ENCODE measurements around the gene MAOB. TPM values are rescaled to one million over a fixed set of nuclear protein-coding genes. Genes with fewer than 3 reads are reported as not detected.
"Not testable (repeated sequence)": the region's sequence is repeated elsewhere in the genome, so short reads cannot be mapped to it uniquely, and the experiment has no call there.

Gene MAOB
- total RNA-seq = 113 TPM
- long read RNA-seq, transcript MAOB-201 (15 exons, 2,566 nt) = major isoform, 199 of 310 reads
- long read RNA-seq, partial matches to known transcripts = 55 of 310 reads
- long read RNA-seq, other reads (novel, unspliced or antisense) = 56 of 310 reads

DNA sequence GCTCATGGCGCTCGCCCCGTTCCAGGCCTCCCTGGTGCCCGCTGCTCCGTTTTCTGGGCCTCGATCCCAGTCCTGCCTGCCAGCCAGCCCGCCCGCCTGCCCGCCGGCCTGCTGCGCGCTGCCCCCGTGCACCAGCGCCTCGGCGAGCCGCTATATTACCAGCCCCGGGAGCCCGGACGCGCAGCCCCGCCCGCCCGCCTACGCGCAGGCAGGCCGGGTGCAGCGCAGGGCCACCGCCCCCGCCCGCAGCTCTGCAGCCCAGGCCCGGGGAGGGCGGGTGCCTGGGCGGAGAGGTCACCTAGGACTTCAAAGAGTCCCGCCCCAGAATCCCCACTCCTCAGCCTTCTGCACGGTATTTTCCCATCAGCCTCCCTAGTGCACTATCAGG is at the start of gene MAOB:
MAOB (minus strand) TSS at position 157 of the 388 bp plus-strand sequence; CDS start at position 6, 151 bp downstream.
- no peak for DNase-seq (ENCODE audit: low spot score)

DNA sequence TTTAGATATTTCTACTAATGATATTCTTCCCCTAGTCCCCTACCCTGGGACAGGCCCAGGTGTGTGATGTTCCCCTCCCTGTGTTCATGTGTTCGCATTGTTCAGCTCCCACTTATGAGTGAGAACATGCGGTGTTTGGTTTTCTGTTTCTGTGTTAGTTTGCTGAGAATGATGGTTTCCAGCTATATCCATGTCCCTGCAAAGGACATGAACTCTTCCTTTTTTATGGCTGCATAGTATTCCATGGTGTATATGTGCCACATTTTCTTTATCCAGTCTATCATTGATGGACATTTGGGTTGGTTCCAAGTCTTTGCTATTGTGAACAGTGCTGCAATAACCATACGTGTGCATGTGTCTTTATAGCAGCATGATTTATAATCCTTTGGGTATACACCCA is 39.8 kb upstream of the MAOB start:
- DNase-seq (ENCODE audit: low spot score) = not testable (repeated sequence)

DNA sequence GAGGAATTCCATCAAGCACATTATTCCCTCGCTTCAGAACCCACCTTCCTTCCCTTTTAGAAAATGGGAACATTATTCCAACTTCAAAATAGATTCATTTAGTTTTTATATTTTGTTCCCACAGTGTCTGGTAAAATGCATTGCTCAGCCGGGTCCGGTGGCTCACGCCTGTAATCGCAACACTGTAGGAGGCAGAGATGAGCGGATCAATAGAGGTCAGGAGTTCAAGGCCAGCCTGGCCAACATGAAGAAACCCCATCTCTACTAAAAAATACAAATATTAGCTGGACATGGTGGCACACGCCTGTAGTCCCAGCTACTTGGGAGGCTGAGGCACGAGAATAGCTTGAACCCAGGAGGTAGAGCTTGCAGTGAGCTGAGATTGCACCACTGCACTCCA is 28.5 kb upstream of the MAOB start:
- not testable (repeated sequence) for DNase-seq (ENCODE audit: low spot score)

DNA sequence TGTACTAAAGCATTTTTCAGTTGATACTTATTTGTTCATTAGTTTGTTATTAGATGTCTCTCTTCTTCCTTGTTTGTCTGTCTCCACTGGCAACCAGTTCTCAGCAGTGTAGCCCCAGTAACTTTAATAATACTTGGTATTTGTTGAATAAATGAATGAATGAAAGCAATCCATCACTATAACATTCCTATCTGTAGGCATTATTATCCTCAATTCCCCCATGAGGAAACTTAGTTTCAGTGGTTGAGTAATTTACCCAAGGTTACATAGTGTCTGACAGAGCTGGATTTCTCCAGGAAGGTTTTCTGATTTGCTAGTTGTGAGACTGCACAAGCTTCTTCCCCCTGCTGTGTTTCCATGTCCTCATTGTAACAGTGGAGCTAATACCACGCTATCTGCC is 27.8 kb upstream of the MAOB start:
- no peak for DNase-seq (ENCODE audit: low spot score)

DNA sequence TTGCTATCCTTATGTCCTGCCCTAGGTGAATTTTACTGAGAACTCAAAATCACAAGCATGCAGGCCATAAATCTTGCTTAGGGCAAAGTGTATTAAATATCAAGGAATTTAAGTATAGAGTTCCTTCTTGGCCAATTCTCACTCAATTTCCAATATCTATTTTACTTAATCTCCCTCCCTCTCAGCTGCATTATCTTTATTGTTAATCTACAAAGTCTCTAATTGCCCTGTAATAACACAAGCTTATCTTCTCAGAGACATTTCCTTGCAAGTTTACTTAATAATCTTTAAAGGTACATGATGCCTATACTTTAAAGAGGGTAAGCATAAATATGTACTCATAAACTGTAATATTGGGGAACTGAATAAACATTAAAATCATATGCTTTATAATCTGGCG is 26.9 kb upstream of the MAOB start:
- DNase-seq (ENCODE audit: low spot score) = no peak

DNA sequence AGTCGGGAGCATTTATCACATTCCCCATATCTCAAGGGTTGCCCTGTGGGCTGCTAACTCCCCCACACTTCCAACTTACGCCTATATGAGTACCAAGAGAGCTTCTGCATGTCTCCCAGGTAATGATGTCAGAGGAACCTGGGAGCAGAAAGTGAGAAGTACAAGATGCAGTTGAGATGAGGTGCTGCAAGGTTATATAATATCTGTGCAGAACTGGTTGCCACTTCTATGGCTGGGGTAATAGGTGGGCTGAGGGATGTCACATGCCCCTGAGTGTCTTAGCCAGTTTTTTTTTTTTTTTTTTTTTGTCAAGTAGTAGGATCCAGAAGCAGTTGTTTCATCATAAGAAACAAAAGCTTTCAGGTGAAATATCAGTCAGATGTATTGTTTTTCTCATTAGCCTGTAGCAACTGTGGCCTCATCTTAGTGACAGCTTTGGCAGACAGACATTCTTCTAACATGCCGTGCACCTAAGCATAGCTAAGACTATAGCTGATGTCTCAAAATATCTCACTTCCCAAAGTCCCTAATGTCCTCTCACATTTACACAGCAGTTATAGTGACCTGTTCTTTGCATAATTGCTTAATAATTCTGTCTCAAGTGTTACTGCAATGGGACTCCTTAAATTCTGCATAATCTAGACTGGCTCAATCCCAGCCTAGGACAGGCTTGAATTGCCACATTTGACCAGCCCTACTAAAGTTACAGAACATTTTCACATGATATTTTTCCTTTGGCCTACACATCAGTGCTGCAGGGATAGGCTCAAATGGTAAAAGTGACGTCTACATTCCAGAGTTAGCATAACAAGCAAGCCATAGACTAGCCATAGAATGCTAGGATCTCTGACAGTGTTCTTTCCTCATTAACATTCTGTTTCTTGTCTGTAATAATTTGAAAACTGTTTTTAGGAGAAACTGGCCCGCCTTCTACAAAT is 17.9 kb upstream of the MAOB start:
- DNase-seq (ENCODE audit: low spot score) = no peak

DNA sequence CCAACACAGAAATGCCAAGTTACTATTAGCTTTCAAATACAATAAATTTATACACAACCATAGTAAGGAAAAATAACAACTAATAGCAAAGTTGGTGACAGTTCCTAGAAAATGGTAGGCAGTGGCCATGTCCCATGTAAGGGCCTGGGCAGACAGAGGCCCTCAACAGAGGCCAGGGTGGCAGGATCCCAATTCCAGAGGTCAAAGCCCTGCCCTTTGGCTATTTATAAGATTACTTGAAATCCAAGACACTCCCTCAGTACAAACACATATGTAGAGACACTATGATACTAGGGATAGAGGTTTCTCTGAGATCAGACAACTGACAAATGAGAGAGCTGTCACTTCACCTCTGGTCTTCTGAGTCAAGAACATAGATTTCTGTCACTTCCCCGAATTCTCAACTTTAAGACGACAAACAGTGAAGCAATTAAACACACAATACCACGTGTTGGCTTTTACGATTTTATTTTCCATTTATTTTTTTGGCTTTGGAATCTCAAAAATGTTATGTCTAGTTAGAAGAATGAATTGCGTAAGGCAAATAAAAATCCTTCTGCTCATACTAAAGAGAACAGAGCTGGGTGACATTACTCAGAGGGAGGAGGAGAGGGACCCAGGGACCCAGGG is 16.3 kb upstream of the MAOB start:
- DNase-seq (ENCODE audit: low spot score) = no peak

DNA sequence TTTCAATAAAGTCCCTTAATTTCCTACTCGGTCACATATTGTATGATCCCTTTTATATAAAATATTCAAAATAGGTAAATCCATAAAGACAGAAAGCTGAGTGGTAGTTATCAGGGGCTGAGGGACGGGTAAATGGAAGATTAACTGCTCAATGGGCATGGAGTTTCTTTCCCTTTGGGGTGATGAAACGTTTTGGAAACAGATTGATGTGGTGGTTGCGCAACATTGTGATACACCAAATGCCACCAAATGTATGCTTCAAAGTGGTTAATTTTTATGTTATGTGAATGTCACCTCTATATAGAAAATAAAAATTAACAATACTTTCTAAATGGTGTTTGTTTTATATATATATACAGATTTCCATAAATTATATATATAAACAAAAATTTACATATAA is 15.0 kb upstream of the MAOB start:
- DNase-seq (ENCODE audit: low spot score) = no peak

DNA sequence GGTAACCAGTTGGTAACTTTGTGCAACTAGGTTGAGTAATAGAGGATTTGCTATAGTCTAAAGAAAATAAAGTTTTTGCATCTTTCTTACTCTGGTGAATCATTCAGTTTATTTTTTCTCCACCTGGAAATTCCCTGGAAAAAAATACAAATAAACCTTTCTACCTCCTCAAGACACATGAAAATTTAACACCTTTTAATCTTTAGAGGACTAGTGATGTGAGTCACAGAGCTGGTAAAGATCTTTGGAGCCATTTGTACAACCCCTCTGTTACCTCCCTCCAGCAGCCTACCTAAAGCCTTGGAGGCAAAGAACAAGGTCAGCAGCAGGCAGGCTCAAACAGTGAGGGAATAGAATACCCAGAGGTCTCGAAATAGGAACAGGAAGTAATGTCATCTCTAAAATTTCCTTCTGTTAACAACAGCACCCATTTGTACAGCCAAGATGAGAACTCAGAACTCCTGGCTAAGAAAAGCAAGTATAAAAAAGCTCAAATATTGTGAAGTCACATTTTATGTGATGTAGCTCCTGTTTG is 10.2 kb upstream of the MAOB start:
- DNase-seq (ENCODE audit: low spot score) = no peak

DNA sequence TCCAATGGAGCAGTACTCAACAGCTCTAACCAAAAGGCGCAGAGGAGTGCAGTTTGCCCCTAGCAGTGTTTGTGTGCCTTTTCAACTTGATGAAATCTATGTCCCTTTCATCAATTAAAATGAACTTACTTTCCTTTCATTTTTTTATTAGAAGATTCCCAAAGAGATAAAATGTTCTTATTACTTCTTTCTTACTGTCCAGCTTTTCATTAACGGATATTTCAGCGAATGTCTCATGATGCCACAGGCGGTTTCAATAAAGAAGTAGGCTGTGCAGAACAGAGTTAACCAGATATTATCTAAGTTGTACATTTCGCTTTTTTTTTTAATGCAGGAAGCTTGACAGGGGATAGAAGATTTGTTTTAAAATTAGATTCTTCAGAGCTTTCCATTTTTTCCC is 3.4 kb upstream of the MAOB start:
- DNase-seq (ENCODE audit: low spot score) = no peak

DNA sequence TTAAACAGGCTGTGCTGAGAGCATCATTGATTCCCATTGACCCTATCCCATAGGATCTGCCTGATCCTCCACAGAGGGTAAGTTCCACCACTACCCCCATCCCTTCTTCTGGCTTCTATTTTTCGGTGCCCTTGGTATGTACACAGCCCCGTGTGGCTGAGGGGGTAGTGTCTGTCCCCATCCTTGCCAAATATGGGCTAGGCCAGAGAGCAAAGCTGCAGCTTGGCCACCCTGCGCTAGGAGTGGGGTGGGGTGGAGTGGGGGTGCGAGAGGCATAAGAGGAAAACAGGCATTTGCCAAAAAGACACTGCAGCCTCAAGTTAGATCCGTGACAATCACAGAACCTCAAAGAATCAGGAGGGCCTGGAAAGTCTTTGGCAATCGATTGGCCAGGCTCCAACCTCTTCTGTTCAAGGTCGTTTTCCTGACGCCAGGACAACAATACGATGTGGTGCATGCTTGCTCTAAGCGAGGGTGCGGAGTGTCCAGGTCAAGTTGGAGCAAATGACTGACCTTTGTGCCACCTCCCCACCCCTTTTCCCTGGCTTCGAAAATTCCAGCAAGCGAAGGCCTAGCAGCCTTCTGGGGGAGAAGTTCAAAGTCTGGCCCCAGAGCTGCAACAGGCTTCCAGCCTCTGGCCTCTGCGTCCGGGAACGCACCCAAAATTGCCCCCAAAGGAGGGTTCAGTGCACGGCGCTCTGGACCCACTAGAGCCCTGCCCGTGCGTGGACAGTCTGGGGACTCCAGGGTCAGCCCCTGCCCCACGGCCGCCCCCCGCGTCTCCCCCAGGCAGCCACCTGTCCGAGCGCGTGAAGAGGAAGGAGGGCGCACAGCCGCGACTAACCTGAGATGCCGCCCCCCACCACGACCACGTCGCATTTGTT is 598 bp downstream of the MAOB start:
- DNase-seq (ENCODE audit: low spot score) = no peak

DNA sequence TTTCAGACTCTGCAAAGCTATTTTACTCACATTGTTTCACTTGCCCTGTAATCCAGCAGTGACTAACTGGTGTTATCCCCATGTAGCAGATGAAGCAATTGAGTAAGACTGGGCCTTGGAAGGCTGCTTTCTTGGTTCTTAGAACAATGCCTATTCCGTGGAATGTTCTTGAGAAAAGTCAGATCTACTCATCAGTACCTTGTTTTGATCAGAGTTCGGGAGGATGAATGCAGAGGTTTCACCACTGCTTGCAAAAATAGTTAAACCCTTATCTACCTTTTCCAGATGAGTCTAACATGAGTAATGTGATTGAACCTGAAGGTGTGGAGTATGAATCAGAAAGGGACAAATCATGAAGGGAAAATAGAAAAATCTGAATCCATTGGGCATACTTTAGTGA is 1.8 kb downstream of the MAOB start:
- DNase-seq (ENCODE audit: low spot score) = no peak

DNA sequence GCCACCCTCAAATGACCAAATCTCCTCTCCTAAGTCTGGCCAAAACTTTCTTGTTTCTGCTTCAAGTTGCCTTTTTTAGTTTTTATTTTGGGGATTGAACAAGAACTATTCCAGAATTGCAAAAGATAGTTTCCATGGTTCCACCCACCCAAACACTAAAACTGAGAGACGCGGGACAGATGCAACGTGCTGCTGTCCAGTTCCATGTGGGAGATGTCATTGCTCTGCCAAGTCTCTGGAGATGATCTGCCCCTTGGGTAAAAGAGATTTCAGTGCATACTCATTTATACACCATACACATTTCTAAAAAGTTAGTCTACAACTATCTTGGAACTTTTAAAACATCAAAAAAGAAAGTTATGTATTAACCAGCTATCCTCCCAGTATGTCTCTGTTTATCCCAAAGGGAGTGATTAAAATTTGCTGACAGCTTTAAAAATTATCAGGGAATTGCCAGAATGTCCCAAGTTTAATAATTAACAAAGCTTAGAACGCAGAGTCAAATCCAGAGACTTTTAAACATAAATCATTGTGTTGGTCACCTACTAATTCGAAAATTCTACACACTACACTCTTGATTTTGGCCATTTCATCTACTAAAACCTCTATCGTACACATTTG is 3.2 kb downstream of the MAOB start:
- DNase-seq (ENCODE audit: low spot score) = no peak

DNA sequence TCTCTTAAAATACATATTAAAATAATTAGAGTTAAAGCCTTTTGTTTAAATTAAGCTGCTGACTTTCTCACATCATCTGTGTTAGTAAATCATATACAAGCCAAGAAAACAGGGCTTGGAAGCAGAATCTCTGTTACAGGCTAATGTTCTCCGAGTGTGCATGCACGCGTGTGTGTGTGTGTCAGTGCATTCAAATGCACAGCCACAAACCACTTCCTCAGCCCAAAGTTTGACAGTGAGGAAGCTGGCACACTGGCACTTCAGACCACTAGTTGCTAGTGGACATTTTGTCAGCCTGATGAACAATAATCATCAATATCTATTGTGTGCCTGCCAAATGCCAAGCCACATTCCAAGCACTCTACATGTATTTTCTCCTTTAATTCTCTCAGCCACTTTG is 5.6 kb downstream of the MAOB start:
- DNase-seq (ENCODE audit: low spot score) = no peak

DNA sequence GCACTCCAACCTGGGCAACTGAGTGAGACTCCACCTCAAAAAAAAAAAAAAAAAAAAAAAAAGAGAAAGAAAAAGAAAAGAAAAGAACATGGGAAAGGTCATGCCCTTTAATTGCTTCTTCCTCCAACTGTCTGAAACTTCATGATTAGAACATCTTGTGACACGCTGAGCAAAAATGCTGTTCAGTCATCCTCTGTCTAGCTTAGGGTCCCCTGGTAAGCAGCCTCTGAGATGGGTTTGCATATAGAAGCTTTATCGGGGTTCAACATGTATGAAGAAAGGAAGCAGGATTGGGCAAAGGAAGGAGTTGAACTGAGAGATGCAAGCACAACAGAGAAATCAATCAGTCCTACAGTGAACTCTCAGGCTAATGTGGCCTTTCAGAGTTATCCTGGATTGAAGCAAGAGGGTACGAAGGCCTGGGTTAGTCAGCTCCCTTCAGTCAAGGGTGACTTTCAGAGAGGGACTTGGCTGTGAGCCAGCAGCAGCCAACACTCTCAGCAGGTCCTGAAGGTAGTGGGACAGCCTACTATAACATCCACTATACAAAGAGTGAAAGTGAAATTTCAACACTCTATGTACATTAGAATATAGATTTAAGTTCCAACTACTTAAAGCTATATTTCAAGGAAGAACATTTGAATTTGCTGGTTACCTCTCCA is 11.4 kb downstream of the MAOB start:
- no peak for DNase-seq (ENCODE audit: low spot score)

DNA sequence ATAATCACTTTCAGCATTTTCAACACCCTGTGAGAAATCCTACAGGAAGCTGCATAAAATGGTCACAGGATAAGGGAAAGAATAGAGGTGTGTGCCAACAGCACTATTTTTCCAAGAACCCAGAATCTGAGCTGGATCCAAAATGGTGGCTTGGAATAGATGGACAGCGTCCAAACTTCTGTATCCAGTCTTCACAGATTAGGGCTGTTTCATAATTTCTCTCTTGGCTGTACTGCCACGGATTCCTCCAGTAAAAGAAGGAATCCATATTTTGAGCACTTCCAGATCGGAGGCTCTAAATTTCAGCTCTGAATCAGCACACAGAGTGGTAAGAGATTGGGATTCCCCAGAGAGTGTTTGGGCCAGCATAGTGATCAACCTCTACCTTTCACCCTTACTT is 12.2 kb downstream of the MAOB start:
- DNase-seq (ENCODE audit: low spot score) = no peak

DNA sequence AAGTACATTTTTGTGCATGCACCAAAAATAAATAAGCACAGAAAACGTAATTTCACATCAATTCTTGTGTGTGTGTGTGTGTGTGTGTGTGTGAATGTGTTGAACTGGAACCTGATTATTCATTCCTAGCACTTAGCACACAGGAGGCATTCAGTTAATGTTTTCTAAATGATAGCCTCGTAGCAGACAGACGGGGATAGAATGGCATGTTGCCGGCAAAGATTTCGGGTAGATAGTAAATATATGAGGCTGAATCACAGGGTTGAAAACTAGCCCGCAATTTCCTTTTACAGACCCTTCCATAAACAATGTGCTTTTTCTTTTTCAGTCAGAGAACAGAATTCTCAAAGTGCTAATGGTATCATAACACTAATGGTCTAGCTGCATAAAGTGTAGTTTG is 13.5 kb downstream of the MAOB start:
- DNase-seq (ENCODE audit: low spot score) = no peak

DNA sequence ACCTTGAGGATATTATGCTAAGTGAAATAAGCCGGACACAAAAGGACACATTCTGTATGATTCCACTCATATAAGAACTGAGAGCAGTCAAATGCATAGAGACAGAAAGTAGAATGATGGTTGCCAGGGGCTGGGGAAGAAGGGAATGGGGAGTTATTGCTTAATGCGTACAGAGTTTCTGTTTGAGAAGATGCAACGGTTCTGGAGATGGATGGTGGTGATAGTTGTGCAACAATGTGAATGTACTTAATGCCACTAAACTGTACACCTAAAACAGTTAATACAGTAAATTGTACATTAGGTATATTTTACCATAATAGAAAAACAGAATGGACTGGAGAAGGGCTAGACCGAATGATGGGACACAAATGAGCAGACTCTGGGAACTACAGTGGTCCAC is 15.8 kb downstream of the MAOB start:
- DNase-seq (ENCODE audit: low spot score) = no peak

DNA sequence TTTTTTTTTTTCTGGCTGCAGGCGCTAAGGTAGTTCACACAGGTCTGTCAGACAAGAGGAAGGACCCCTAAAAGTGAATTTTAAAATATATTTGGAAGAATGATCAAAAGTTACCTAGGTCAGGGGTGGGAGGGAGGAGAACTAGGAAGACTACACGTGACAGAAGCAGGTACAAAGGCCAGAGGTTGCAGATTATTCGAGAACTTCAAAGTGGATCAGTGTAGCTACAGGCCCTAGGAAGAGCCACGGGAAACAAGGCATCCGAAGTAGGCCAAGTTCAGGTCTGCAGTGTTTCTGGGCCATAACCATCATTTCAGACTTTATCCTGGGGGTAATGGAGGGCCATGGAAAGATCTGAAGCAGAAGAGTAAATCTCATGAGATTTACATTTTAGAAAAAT is 16.5 kb downstream of the MAOB start:
- DNase-seq (ENCODE audit: low spot score) = no peak

DNA sequence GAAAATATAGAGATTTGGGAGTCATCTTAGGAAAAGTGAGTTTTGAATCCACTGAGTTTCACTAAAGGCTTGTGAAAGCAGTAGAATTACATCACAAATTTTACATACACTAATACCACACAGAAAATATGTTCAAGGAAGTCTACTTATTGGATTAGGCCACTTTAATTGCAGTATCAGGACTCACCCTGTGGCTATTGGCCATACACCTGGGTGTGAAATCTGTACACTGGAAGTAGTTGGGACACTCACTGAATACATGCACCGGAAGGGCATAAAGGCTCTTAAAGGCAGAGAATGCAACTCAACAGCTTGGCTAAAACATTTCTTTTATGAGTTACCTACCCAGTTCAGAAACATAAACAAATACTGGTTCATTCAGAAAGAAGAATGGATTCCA is 19.8 kb downstream of the MAOB start:
- DNase-seq (ENCODE audit: low spot score) = no peak
